GM18867 (cell line): ENCODE measurements around the gene ITK.
"Not testable (repeated sequence)": the region's sequence is repeated elsewhere in the genome, so short reads cannot be mapped to it uniquely, and the experiment has no call there.

Experiments
- ATAC-seq: cut with Tn5 transposase; IDR thresholded peaks from one replicate; pipeline ENCODE4 v1.9.1; 2021; ENCODE audit warnings: mild to moderate bottlenecking, moderate library complexity; ENCODE audit not compliant: unreplicated experiment

The ITK gene

DNA sequence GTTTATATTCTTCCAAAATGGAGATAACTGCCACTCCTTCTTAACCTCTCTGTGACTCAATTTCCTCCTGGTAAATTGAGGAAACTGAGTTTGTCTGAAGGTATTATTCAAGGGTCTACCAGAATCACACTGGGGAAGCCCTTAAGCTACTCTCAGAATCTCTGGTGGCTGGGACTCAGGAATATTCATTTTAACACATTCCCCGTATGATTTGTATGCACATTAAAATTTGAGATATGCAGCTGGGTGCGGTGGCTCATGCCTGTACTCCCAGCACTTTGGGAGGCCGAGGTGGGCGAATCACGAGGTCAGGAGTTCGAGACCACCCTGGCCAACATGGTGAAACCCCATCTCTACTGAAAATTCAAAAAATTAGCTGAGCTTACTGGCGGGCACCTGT is 64.1 kb downstream of the ITK start:
- ATAC-seq, result not testable (repeated sequence)

DNA sequence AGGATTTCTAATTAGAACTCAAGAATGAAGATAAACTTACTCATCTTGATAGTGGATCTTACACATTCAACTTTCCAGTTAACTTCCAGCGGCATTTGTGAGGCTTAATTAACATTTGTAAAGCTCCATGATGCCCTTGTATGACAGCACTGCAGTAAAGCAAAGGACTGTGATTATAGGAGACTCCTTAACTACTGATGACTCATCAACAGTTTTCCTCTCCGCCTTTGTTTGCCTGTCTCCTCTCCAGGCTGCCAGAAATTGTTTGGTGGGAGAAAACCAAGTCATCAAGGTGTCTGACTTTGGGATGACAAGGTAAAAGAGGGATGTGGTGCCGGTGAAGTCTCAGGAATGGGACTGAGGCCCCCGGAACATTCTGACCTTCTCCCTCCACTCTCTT is 64.8 kb downstream of the ITK start:
- no peak for ATAC-seq

DNA sequence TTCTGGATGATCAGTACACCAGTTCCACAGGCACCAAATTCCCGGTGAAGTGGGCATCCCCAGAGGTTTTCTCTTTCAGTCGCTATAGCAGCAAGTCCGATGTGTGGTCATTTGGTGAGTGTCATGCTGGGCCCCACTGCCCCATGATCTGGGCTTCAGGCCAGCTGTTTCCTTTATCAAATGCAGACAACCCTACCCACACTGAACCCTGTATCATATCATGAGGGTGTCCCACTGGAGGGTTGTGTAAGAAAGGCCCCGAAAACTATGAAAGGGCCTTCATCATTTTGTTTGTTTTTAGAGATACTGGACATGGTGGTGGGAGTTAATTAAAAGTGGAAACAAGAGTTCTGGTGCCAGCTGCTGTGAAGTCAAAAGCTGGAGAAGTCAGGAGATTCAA is 65.2 kb downstream of the ITK start:
- ATAC-seq, result no peak

DNA sequence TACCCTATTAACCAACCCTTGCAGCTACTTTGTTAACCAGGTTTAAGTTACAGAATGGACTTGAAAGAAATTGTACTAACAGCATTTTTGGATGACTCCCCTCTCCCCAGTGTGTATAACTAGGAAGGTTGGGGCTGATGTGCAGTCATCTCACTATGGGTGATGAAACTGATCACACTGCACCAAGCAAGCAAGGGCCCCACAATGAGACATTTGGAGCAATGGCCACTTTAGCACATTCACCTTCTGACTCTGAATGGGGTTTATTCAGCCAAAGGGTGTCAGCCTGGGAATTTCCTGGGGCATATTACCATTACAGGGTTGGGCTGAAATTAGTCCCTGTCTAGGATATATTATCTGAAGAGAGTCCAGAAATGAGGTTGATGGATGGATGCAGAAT is 66.6 kb downstream of the ITK start:
- ATAC-seq, result no peak

DNA sequence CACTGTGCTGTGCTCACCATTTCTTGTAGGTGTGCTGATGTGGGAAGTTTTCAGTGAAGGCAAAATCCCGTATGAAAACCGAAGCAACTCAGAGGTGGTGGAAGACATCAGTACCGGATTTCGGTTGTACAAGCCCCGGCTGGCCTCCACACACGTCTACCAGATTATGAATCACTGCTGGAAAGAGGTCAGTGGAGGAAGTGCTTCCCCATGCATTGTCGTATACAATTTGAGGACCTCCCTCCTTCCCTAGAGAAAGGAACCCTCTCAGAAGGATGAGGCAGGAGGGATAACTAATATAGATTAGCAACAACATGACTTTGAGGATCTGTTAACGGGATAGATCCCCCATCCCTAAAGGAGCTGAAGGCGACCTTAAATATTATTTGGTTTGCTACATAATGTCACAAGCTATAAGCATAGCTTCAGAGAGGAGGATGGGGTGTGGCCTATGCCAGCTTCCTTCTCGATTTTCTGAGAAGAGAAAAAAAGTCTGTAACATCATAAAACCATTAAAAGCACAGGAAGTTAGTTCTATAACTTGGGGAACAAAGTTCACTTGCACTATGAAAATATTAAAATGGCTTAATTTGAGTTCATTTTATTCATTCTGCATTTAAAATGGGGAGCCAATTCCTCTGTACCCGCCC is 68.3 kb downstream of the ITK start:
- ATAC-seq, result no peak

DNA sequence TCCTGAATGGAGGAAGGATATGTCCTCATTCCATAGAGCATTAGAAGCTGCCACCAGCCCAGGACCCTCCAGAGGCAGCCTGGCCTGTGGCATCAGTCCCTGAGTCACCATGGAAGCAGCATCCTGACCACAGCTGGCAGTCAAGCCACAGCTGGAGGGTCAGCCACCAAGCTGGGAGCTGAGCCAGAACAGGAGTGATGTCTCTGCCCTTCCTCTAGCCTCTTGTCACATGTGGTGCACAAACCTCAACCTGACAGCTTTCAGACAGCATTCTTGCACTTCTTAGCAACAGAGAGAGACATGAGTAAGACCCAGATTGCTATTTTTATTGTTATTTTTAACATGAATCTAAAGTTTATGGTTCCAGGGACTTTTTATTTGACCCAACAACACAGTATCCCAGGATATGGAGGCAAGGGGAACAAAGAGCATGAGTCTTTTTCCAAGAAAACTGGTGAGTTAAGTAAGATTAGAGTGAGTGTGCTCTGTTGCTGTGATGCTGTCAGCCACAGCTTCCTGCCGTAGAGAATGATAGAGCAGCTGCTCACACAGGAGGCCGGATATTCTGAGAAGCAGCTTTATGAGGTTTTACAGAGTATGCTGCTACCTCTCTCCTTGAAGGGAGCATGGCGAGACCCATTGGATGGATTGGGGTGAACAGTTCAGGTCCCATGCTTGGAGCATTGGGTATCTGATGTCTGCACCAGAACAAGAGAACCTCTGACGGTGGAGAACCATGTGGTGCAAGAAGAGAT is 72.2 kb downstream of the ITK start:
- peak; percentile 91 for ATAC-seq

DNA sequence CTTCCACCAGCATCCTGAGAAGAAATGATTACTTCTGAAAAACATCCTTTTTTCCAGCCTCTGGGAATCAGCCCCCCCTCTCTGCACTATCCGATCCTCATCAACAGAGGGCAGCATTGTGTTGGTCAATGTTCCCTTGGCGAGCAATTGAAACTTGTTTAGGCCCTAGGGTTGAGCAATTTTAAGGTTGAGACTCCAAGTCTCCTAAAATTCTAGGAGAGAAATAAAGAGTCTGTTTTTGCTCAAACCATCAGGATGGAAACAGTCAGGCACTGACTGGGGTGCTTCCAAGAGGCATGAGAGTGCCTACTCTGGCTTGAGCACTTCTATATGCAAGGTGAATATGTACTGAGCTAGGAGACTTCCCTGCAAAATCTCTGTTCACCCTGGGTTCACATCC is 72.9 kb downstream of the ITK start:
- peak; percentile 52 for ATAC-seq

DNA sequence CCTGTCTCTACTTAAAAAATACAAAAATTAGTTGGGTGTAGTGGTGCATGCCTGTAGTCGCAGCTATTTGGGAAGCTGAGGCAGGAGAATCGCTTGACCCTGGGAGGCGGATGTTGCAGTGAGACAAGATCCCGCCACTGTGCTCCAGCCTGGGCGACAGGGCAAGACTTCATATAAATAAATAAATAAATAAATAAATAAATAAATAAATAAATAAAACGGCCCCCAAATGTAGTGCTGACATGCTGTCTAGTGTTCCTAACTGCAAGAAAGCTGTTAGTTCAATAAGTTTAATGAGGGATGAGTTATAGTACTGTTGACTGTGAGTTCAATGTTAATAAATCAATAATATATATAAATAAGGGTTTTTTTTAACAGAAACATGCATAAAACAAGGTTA is 77.8 kb downstream of the ITK start:
- no peak for ATAC-seq

DNA sequence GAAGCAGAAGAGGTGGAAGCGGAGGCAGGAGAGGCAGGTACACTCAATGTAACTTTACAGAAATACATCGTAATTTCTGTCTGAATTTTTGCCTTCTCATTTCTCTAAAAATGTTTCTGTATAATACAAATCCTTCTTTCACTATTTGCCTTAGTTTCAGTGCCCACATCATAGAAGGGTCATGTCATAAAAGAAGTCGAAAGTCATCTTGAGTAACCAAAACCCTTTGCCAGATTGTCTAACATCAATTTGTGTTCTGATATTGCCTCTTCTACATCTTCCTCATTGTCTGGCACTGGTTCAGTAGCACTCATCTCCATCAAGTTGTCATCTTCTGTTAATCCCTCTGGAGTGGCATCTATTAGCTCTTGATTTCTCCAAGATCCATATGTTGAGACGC is 79.1 kb downstream of the ITK start:
- ATAC-seq, result no peak

DNA sequence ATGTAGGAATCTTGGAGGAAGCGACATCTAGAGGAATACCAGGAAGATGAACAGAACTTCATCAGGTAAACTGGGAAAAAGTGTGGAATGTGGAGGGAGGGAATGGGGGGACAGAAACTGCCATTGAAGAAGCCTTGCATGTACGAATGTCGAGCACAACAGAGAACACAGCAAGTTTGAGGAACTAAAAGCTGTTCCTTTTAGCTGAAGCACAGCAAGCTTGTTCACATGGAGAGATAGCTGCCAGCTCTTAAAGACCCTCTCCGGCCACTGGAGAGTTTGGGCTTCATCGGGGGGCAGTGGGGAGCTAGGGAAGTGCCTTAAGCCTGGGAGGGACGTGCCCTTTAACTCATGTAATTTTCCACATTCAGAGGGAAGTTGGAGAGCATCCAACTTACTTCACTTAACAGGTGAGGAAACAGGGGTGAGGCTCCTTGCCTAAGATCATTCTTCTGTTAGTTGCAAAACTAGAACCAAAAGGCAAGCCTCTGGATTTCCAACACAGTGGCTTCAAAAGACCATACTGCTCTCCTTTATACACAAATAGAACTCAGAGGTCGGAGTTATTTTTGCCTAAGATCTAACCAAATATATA is 83.0 kb downstream of the ITK start:
- ATAC-seq, result no peak

DNA sequence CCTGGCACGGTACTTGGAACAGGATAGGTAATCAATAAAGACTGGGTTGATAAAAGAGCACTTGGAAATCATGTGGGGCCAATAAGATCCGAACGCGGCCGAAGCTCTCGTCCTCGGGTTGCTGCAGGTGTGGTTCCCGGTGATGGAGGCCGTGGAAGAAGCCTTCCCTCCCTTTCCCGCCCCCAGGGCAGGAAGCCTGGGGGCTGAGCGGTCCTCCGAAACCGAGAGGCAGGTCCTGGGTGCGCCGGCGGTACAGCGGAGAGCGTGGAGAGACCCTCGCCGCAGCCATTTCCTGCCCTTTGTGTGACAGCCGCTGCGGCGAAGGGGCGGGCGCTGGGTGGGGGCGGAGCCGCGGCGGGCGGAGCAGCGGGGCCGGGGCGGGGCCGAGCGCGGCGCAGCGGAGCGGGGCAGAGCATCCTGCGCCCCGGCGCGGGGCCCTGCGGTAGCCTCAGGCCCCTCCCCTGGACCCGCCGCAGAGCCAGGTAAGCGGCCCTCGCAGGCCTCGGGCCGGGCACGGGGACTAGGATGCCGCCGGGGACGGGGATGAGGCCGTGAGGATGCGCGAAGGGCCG is 85.2 kb downstream of the ITK start, which contains the start of gene CYFIP2:
Gene CYFIP2 (plus strand): TSS at position 410 of the 572 bp plus-strand sequence. CDS start 19,239 bp downstream, outside the sequence.
- ATAC-seq, result peak; percentile 89

DNA sequence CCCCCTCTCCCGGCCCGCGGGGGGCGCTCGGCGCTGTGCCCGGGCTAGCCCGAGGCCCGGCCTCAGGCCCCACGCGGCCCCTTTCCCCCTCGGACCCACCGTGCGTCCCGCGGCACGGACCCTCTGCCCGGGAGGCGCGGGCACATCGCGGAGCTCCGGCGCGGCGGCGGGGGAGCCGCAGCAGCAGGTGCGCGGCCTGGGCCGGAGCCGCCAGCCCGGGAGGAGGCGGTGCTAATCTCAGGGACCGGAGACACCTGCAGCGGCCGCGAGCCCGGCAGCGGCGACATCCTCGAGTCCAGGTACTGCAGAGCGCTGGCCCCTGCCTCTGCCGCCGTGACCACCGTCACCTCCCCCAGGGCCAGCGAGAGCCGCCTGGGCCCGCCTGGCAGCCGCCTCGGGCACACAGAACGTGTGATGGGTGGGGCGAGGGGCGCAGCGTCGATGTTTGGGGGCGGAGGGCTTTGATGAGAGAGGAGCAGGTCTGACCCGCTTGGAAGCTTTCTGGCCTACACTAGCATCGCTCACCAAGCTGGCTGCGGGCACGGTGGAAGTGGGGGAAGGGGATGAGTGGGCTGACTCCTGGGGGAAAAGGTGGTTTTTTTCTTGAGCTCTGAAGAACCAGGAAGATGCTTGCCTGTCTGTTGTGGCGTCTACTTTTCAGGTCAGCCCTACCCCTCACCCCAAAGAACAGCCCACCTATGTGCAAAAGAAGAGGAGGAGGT is 85.8 kb downstream of the ITK start:
- peak; percentile 55 for ATAC-seq

DNA sequence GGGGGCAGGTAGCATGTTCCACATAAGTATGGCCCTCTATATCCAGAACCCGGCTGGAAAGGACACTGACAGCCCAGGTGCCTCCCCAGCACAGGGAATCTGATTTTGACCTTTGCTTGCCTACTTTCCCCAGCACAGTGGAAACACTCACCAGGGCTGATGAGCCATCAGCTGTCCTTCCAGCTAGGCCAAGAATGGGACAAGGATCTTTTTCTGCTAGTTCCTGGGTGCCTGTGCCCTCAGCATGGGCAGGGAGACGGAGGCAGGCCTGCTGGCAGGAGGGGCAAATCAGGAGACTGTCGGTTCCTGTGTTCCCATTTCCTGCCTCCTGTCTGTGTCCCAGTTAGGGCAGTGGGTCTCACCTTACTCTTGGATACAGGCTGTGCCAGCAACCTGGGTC is 86.4 kb downstream of the ITK start:
- ATAC-seq, result no peak

DNA sequence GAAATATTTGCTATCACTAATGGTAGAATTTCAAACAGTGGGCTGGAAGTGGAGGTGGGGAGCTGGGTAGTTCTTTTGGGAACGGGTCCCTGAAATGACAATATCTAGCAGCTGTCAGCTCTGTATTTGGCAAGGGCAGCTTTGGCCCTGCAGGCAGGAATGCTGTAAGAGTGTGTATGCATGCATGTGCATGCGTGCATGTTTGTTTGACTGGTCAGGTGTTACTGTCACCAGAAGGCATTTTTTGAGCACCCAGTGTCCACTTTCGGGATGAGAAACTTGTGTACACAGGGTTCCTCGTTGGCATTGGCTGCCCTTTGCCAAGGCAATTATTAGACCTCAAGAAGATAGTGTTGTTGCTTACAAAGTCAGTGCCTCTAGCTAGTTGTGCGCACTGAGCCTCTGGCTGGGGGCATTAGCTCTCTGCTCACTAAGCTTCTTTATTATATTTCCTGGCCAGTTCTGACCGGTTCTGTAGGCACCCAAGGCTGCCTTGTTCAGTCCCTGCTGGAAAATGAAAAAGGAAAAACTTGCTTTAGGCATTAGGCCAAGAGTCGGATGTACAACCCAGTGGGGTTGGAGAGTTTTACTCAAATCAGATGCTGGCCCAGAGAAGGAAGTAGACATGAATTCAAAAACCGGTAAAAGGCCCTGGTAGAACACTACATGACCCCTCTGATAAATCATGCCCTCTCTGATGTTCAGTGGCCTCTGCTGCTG is 87.3 kb downstream of the ITK start:
- ATAC-seq, result no peak

DNA sequence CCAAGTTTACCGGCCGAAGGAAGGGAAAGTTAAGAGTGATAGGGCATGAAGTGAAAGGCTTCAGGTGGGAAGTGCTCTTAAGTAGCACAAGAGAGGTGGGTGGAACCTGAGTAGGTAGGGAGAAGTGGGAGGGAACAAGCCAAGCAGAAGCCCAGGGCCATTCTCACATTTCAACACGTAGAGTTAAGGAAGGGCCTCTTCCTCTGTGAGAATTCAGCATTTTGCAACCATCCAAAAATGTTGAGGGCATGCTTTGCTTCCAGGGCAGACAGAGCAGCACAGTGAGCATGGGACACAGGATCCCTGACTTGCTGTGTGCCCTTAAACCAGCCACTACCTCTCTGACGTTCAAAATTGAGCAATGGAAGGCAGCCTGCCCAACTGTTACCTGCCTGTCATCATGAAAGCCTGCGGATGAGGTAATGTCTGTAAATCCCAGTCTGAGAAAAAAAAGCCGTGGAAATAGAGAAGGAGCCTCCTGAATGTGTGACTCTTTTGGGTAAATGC is 88.6 kb downstream of the ITK start:
- ATAC-seq, result no peak

DNA sequence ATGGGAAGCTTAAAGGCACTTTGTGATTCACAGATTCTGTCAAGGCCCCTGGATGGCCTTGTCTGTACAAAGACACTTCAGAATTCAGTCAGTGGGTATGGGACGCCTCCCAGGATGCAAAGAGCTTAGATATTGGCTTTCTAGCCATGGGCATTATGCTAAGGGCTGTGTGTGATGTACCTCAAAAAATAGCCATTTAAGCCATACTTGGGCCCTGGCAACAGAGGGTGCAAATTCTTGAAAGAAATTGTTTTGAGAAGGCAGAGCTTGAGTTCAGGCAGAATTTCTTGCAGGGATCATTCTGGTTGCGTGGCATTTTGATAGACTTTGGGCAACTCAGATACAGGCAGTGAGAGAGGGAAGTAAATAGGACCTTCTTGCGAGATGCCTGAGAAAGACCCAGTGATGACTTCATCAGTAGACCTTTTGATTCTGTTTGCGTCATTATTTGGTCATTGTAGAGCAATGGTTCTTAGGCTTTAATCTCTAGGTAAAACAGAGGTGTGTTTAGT is 89.2 kb downstream of the ITK start:
- ATAC-seq, result no peak

DNA sequence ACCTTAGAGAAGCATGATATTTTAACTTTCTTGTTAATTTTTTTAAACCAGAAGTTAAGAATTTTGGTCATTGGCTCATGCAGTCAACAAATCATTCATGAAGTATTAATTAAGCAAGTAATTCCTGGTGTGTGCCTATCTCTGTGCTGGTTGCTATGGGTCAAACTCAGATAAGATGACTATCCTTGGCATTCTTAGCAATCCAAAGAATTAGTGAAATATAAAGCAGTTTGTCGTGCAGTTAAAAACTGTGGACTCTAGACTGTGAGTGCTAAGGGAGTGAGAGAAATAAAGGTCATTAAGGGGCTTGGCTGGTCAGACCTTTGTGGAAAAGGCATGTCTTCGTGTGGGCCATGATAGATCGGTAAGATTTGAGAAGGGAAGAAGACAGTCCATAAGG is 90.1 kb downstream of the ITK start:
- no peak for ATAC-seq

DNA sequence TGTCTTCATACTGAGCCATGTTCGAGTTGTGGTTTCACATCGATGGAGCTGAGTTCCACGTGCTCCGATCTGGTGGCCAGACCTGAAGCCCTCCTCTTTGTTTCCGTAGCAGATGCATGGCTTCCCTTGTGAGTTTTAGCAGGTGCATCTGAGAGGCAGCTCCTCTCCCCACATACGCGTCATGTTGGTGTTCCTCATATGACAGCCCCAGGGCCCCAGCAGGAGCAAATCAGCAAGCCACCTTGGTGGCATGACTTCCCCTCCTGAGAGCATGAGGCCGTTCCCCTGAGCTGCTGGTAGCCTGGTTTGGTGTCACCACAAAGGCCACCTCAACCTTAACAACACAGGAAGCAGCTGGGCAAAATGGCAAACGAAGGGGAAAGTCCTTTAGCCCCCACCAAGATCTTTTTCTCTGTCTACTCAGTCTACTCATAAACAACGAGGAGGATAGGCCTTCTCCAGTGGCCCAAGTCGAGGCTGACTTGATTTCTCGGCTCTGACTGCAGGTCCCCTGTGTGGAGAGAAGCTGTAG is 91.2 kb downstream of the ITK start:
- ATAC-seq, result peak; percentile 77

DNA sequence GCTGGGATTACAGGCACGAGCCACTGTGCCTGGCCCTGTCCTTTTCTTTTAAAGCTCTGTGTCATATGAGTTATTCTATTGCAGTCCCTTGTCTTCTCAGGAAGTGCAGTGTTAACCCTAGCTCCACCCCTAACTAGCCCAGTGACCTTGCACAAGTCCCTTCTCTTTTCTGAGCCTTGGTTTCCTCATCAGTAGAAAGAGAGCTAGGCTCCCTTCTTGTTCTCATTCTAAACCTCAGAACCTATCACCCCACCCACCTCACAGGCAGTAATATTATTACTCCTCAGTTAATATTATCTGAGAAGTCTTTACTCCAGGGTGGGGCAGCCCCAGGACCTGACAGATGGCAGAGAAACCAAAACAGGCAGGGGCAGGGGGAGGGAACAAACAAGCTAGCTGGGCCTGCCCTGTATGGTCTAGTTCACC is 92.5 kb downstream of the ITK start:
- ATAC-seq, result peak; percentile 63

DNA sequence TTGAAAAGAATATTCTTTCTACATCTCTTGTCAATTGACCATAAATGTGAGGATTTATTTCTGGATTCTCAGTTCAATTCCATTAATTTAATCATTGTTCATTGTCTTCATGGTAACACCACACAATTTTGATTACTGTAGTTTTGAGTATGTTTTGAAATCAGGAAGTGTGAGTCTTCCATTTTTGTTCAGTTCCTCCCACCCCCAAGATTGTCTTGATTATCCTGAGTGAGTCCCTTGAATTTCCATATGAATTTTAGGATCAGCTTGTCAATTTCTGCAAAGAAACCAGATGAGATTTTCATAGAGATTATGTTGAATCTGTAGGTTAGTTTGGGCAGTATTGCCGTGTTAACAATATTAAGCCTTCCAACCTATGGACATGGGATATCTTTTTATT is 94.8 kb downstream of the ITK start:
- ATAC-seq, result no peak
